GM12878 (cell line): ENCODE results near the gene TMCC2. TPM values are rescaled to one million over a fixed set of nuclear protein-coding genes. Genes with fewer than 3 reads are reported as not detected.

Source experiments
- ATAC-seq: fragments of 200-7000 bp; cut with Tn5 transposase; 3 replicates; pipeline ENCODE4 v1.9.1; 2020; ENCODE audit warnings: mild to moderate bottlenecking, moderate library complexity
- BruUV-seq: library from RNA; stranded (reverse); fragments of 400-500 nt; replicated peaks from 2 replicates; lab custom pipeline; 2021; lab: Mats Ljungman, UMichigan
- CTCF ChIA-PET: fragments of 300-600 bp; sonication (Branson Sonifier 250); formaldehyde crosslinking; extraction: SDS; loops from one replicate; lab custom pipeline; 2021; ENCODE audit warnings: inconsistent platforms; lab: Yijun Ruan, JAX
- POLR2A ChIA-PET: fragments of 350-600 bp; formaldehyde crosslinking; extraction: SDS; loops from one replicate; lab custom pipeline; 2021; ENCODE audit warnings: inconsistent platforms; lab: Charles Lee
- RAD21 ChIA-PET: fragments of 300-600 bp; sonication (Branson Sonifier 250); formaldehyde crosslinking; loops from one replicate; lab custom pipeline; 2023; ENCODE audit warnings: antibody characterized with exemption; ENCODE audit not compliant: unreplicated experiment; lab: Charles Lee
- SMC1A ChIA-PET: fragments of 300-600 bp; sonication (Branson Sonifier 250); formaldehyde crosslinking; loops from one replicate; lab custom pipeline; 2023; ENCODE audit not compliant: unreplicated experiment, uncharacterized antibody; lab: Charles Lee
- DNase-seq: peaks from one replicate; pipeline ENCODE4 v3.0.0-alpha.2; 2011; ENCODE audit warnings: low read depth, low spot score
- FAIRE-seq: peaks from 3 replicates; lab custom pipeline; 2011; peaks lifted over from hg19 to GRCh38; lab: Jason Lieb, UNC
- H2AFZ ChIP-seq: 2 replicates; pipeline ENCODE4 v1.6.0; 2011; ENCODE audit warnings: low read depth, low read length, control low read depth; ENCODE audit not compliant: control insufficient read depth
- H3K27ac ChIP-seq: 2 replicates; pipeline ENCODE4 v1.5.1; 2011; ENCODE audit warnings: control low read depth; ENCODE audit not compliant: control insufficient read depth, insufficient read depth
- H3K27me3 ChIP-seq, 2 experiments: replicated peaks in 1 of 2; 2 replicates each; pipeline versions ENCODE4 v1.6.0 to v1.6.1; 2011; ENCODE audit warnings: low read length in 1 of 2; ENCODE audit not compliant: control insufficient read depth in 2 of 2, insufficient read depth in 2 of 2
- H3K36me3 ChIP-seq, 2 experiments: 2 replicates each; pipeline ENCODE4 v1.5.1; 2011; ENCODE audit warnings: low read length in 1 of 2; ENCODE audit not compliant: control insufficient read depth in 2 of 2, insufficient read depth in 2 of 2
- H3K4me1 ChIP-seq: 2 replicates; pipeline ENCODE4 v1.6.1; 2011; ENCODE audit warnings: mild to moderate bottlenecking, low read length, moderate library complexity, mixed read lengths; ENCODE audit not compliant: control insufficient read depth, insufficient read depth
- H3K4me2 ChIP-seq: 2 replicates; pipeline ENCODE4 v1.6.0; 2011; ENCODE audit warnings: control low read depth; ENCODE audit not compliant: control insufficient read depth, insufficient read depth
- H3K4me3 ChIP-seq: fragments of 200-600 bp; sonication (generic); 2 replicates; pipeline ENCODE4 v1.5.1; 2016
- H3K79me2 ChIP-seq: 2 replicates; pipeline ENCODE4 v1.6.0; 2011; ENCODE audit warnings: low read length; ENCODE audit not compliant: control insufficient read depth, insufficient read depth
- H3K9ac ChIP-seq: 2 replicates; pipeline ENCODE4 v1.8.0; 2011; ENCODE audit warnings: low read length, control low read depth, mixed read lengths; ENCODE audit not compliant: control insufficient read depth, insufficient read depth
- H3K9me3 ChIP-seq: replicated peaks from 3 replicates; pipeline ENCODE4 v1.5.1; 2011; ENCODE audit warnings: mild to moderate bottlenecking, low read length; ENCODE audit not compliant: control insufficient read depth, insufficient read depth
- H4K20me1 ChIP-seq: 2 replicates; pipeline ENCODE4 v1.6.0; 2011; ENCODE audit not compliant: control insufficient read depth, insufficient read depth
- HCFC1 ChIP-seq: fragments of 150-350 bp; IDR thresholded peaks from 2 replicates; pipeline ENCODE4 v1.6.1; 2014; ENCODE audit warnings: low read length
- NR2C1 ChIP-seq: fragments of 450-650 bp; IDR thresholded peaks from 2 replicates; pipeline ENCODE4 v1.6.1; 2017; ENCODE audit warnings: antibody characterized with exemption, mild to moderate bottlenecking, moderate library complexity
- NR2F1 ChIP-seq: fragments of 450-650 bp; conservative IDR thresholded peaks from 2 replicates; pipeline ENCODE4 v1.6.1; 2017; ENCODE audit warnings: mild to moderate bottlenecking
- POU2F2 ChIP-seq: IDR thresholded peaks from 3 replicates; pipeline ENCODE4 v1.6.1; 2011; ENCODE audit warnings: low read depth, mild to moderate bottlenecking, low read length, borderline replicate concordance
- RCOR1 ChIP-seq: conservative IDR thresholded peaks from 2 replicates; pipeline ENCODE4 v1.6.1; 2012; ENCODE audit warnings: low read depth, low read length, improper control_type of control experiment
- SIN3A ChIP-seq: IDR thresholded peaks from 2 replicates; pipeline ENCODE4 v1.6.1; 2012; ENCODE audit warnings: low read depth, low read length, improper control_type of control experiment
- ZBTB40 ChIP-seq: fragments of 450-650 bp; IDR thresholded peaks from 2 replicates; pipeline ENCODE4 v1.6.1; 2016; ENCODE audit warnings: mild to moderate bottlenecking, moderate library complexity, borderline replicate concordance
- ZNF274 ChIP-seq: IDR thresholded peaks from one replicate; pipeline ENCODE4 v1.8.0; 2011; ENCODE audit not compliant: insufficient read length, insufficient read depth
- WGBS: methylation state at CpG from one replicate; pipeline ENCODE4 v1.1.6; 2016; ENCODE audit warnings: low lambda C conversion rate; ENCODE audit not compliant: insufficient replicate concordance, insufficient coverage; ENCODE audit errors: missing lambda C conversion rate; 5-methylcytosine and 5-hydroxymethylcytosine counted together
- in situ Hi-C: fragments of 300-500 bp; cut with MboI; formaldehyde crosslinking; loops from 9 replicates; pipeline ENCODE4 v1.14.3; 2018; ENCODE audit warnings: mixed read lengths
- intact Hi-C: fragments of 100-400 bp; cut with micrococcal nuclease; formaldehyde crosslinking; loops from one replicate; pipeline ENCODE4 v1.14.2; 2022; ENCODE audit not compliant: unreplicated experiment
- polyA plus RNA-seq, 11 experiments: library from polyadenylated mRNA; depleted of rRNA in 4 of 11; unstranded in 6 of 11; stranded (reverse) in 5 of 11; fragments of >200 nt; fragmentation: Nextera tagmentation in 4 of 11; fragmentation: Illumina TruSeq in 1 of 11; extraction: Ambion mirVana in 4 of 11; extraction: Trizol in 1 of 11; gene quantifications; 1 replicate in 1 of 11; 2 replicates in 10 of 11; pipeline versions ENCODE4 v1.2.1 to v1.2.3, GENCODE V29; 2011 to 2016; ENCODE audit warnings: inconsistent platforms in 2 of 11, missing spikeins in 2 of 11, low read depth in 1 of 11
- total RNA-seq, 4 experiments: library from RNA; depleted of rRNA in 3 of 4; stranded (reverse); fragments of >200 nt in 3 of 4; fragmentation: Illumina TruSeq in 1 of 4; extraction: Trizol in 1 of 4; gene quantifications; 2 replicates each; pipeline versions ENCODE4 v1.2.1 to v1.2.3, GENCODE V29; 2013 to 2021

Gene TMCC2
- total and polyA plus RNA-seq, 10 of the 15 experiments (the other 5 are each of a cell fraction or from before 2014, with no cell fraction given): 0.06 to 2.3 (median 0.76) TPM

- WGBS: 25% methylated on average over 19 of the region's 19 CpGs
- H3K79me2 ChIP-seq: no peaks in the 10 kb centered on the region
- no peak for TF ChIP-seq POU2F2
- no peak for TF ChIP-seq NR2F1
- TF ChIP-seq HCFC1: no peak
- TF ChIP-seq ZNF274: no peak
- TF ChIP-seq RCOR1: no peak
- no peak for TF ChIP-seq NR2C1
- TF ChIP-seq SIN3A: no peak
- no peak for TF ChIP-seq ZBTB40
- TF ChIP-seq, all 136 proteins: peak for 0
- RAD21 ChIA-PET: interaction anchor here (0.9 to 21.3 kb wide), 11 partner anchors 9 to 281 kb away, joined by 3 to 728 read pairs (median 8); partner anchors contain the start of gene TMCC2
- peaks cover 0 to 1% of the 10 kb centered on the region in 2 experiments; a peak in 2 of 4 replicates for H3K27me3 ChIP-seq
- SMC1A ChIA-PET: interaction anchor here (1.0 to 17.4 kb wide), 16 partner anchors 9 to 284 kb away, joined by 3 to 427 read pairs (median 7); partner anchors contain the start of genes DSTYK and TMCC2
- no peak overlapping the region for H3K9ac ChIP-seq
- H2AFZ ChIP-seq: no peak overlapping the region
- CTCF ChIA-PET: interaction anchor here (0.7 to 42.1 kb wide), 30 partner anchors 9 to 315 kb away, joined by 3 to 2333 read pairs (median 6); partner anchors contain the start of genes NUAK2, RBBP5 and TMCC2
- no peaks in the 10 kb centered on the region for H3K9me3 ChIP-seq
- ATAC-seq (no peak), FAIRE-seq (no peak), DNase-seq (no peak)
- H3K4me2 ChIP-seq: no peak overlapping the region
- intact Hi-C loops (loop anchor here (1.0 to 5.0 kb wide), 5 partner anchors 29 to 282 kb away; no protein-coding TSS in a partner anchor), in situ Hi-C loops (loop anchor here (5.0 kb wide), 1 partner anchor 280 kb away; no protein-coding TSS in a partner anchor)
- no peak overlapping the region for H3K4me3 ChIP-seq
- no TSS peak for BruUV-seq
- H4K20me1 ChIP-seq: peaks cover 4% of the 10 kb centered on the region
- POLR2A ChIA-PET: interaction anchor here (1.1 to 7.0 kb wide), 2 partner anchors 16 to 27 kb away, joined by 3 to 75 read pairs; partner anchors contain the start of gene TMCC2
- H3K36me3 ChIP-seq: no peaks in the 10 kb centered on the region
- H3K4me1 ChIP-seq: no peaks in the 10 kb centered on the region
- no peak overlapping the region for H3K27ac ChIP-seq
These were observed 29.3 kb downstream of the TMCC2 start for GRCh38 chr1:205256951-205257625.
